GM18502 (cell line): Measurements from ENCODE around the gene CUX1.
A peak's percentile ranks its signal among the peaks of the same experiment; 100 is the strongest.
"Not testable (repeated sequence)": the region's sequence is repeated elsewhere in the genome, so short reads cannot be mapped to it uniquely, and the experiment has no call there.

Experiments used
- ATAC-seq: cut with Tn5 transposase; IDR thresholded peaks from one replicate; pipeline ENCODE4 v1.9.1; 2021; ENCODE audit warnings: mild to moderate bottlenecking; ENCODE audit not compliant: unreplicated experiment, poor library complexity

Gene CUX1

GRCh38 chr7:101792051-101792681 is 25.3 kb upstream of the CUX1 start:
- ATAC-seq: no peak

DNA sequence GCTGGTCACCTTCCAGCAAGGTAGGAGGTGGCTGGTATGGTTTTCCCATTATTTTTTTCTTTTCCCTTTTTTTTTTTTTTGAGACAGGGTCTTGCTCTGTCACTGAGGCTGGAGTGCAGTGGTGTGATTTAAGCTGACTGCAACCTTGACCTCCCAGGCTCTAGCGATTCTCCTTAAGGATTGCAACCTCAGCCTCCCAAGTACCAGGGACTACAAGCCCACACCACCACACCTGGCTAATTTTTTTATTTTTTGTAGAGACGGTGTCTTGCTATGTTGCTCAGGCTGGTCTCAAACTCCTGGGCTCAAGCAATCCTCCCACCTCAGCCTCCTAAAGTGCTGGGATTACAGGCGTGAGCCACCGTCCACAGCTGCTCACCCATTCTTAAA is 24.7 kb upstream of the CUX1 start:
- not testable (repeated sequence) for ATAC-seq

DNA sequence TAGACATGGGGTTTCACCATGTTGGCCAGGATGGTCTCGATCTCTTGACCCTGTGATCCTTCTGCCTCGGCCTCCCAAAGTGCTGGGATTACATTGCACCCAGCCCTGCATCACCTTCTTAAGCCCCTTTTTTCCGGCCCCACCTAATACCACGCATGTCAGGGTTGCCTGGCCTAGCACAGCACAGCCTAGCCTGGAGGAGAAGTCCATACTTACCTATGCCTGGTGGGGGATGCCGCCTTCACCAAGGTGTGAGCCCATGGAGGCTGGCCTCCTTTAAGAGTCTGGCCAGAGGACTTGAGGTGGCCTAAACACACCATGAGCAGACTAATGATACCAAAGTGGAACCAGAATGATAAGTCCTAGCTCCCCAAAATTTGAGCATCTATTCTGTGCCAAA is 22.0 kb upstream of the CUX1 start:
- ATAC-seq: no peak

DNA sequence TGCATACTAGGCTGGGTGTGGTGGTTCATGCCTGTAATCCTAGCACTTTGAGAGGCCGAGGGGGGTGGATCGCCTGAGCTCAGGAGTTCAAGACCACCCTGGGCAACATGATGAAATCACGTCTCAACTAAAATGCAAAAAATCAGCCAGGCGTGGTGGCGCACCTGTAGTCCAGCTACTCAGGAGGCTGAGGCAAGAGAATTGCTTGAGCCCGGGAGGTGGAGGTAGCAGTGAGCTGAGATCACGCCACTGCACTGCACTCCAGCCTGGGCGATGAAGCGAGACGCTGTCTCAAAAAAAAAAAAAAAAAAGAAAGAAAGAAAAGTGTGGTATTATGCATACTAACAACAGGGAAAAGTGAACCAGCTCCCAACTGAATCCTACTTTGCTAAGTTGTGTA is 19.3 kb upstream of the CUX1 start:
- ATAC-seq: not testable (repeated sequence)

DNA sequence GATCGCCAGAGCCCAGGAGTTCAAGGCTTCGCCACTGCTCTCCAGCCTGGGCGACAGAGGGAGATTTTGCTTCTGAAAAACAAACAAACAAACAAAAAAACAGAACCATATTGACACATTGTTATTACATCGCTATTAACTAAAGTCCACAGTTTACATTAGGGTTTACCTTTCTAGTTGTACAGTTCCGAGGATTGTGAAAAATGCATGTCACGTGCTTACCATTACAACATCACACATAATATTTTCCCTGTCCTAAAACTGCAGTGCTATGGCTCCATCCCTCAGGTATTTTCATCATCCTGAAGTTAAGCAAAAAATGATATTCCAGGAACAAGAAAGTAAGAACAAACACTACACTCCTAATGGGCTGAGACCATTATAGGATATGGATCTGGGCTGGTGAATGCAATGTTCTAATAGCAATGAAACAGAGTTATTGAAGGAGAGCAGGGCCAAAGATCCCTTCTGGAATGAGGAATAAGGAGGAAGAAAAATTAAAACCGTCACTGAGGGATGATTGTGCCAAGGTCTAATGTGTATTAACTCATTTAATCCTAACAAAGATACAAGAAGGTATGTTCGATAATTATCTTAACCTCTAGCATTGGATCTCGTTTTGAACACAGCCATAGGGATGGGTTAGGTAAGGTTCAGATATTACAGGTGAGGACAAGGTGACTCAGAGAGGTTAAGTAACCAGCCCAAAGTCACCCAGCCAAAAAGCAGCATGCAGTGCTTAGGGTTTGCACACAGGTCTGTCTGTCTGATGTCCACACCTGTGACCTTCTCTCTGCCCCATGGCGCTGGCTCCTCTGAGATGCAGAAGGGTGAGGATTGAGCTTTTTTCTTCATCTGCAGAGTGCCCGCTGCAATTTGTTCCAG is 14.0 kb upstream of the CUX1 start:
- no peak for ATAC-seq

DNA sequence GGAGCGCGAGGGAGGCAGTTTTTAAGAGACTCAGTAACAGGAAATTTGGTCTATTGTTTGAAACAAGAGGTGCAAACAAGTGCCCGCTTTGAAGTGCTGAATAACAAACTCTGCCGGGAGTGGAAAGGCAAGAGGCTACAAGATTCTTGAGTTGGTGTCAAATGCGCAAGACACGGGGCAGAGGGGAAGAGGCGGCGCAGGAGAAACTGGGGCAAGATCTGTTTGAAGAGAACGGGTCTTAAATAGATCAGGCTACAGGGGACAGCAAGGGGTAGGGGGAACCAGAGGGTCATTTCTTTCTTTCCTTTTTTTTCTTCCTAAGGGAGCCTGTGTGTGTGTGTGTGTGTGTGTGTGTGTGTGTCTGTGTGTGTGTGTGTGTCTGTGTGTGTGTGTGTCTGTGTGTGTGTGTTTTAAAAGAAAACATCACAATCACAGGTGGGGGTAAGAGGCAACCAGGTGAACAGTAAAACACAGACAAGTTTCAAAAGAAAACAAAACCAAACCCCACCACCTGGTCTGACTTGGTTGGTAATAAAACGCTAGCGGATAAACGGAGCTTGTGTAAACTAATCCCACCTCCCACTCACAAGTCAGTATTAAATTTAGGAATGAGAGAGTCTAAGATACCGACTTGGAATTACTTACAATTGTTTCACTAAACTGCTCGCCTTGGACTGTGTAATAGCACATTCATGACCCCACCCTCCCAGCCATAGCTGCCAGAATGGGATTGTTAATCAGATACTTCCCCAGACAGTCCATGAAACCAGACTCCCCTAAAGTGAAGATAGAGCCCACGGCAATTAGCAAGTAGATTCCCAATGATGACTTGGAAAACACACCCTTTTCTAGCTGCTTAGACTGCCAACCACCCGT is 13.1 kb upstream of the CUX1 start:
- ATAC-seq: no peak

DNA sequence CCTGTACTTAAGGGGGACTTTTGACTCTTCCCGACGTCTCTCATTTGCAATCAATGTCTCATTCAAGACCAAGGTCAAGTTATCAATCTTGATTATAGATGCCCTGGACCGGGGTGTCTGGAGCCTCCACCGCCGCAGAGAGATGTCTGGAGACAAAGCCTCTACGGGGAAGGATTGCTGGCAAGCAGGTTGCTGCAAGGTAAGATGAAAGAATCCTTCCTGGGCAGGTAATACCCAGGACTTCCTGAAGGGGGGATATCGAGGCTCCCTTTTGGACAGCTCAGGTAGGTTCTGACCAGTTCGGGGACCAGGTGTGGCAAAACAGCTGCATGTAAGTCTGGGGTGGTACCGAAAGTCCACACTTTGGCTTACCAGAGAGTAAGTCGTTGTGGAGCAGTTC is 12.5 kb upstream of the CUX1 start:
- ATAC-seq: no peak

DNA sequence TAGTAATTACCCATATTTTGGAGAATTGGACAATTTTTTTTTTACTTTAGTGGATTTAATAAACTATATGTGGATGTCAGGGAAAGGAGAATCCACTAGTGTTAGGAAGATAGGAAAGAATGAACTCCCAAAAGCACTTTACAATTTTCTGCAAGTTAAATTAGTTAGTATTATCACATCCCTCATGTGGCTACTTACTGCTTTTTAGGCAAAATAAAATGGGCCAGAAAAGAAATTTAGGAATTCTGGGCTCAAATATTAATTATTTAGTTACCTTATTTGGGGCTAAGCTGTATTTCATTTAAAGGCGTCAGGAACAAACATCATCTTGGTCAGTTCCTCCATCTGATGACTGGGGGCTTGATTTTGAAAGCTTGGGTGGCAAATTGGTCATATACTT is 4.8 kb upstream of the CUX1 start:
- ATAC-seq: no peak

DNA sequence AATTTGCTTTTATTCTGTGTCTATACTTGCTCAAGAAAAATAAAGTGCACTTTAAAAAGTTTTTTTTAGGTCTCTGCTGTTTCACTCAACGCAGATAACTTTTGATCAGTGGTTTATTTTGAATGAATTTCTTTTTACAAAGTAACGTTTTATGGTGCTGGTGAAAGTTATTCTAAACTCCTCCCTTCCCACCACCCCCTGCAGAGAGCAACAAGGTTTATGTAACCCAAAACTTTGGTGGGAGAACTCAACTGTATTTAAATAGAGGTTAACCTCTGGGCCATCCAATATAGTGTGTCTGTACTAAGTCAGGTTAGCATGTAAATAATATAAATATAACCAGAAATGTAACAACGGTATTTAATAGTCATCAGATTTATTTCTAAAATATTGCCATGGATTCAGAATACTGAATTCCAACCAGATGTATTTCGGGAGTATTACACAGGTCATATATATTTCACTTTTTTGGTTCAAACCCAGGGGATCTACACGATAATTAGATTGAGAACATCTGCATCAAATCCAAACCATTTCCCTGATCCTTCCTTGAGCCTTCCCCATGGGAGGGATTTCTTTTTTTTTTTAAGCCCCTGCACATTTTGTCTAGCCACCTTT is 3.9 kb upstream of the CUX1 start:
- ATAC-seq: no peak

DNA sequence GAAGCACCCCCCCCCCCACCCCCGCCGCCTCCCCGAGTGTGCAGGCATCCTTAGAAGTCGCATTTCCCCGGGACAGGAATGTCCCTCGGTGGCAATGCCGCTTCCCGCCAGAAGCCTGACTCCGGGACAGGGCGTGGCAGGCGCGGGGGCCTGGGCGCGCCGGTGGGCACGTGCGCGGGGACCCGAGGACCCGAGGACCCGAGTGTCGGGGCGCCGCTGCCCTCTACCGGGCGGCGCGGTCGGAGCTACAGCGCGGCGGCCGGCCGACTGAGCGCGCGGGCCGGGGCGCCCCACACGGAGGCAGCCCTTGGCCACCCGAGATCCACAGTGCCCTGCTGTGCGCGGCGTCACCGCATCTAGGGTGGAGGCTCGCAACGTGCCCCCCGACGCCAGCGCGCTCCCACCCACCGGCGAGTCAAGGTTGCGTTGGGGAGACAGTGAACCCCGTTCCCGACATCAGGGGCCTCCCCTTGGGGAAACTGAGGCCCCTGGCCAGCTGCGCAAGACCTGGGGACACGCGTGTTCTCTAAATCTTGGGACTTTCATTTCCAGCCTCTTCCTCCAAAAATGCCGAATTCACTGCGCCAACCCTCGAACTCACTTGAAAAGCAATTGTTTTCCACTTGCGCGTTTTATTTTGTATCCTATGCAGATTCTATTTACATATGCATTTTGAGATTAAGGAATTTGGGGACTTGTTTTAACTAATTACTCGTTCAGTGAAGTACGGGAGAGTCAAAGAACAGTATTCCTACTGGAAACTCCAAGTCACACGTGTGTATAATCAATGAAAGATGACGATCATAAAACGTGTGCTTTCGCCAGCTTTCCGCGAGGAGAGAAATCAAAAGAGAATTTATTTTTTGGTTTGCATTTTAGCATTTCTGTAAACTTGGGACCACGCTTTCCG is 3.1 kb upstream of the CUX1 start:
- ATAC-seq: no peak

- ATAC-seq: peak; percentile 42
These were observed 2.2 kb upstream of the CUX1 start for GRCh38 chr7:101814991-101815825.

DNA sequence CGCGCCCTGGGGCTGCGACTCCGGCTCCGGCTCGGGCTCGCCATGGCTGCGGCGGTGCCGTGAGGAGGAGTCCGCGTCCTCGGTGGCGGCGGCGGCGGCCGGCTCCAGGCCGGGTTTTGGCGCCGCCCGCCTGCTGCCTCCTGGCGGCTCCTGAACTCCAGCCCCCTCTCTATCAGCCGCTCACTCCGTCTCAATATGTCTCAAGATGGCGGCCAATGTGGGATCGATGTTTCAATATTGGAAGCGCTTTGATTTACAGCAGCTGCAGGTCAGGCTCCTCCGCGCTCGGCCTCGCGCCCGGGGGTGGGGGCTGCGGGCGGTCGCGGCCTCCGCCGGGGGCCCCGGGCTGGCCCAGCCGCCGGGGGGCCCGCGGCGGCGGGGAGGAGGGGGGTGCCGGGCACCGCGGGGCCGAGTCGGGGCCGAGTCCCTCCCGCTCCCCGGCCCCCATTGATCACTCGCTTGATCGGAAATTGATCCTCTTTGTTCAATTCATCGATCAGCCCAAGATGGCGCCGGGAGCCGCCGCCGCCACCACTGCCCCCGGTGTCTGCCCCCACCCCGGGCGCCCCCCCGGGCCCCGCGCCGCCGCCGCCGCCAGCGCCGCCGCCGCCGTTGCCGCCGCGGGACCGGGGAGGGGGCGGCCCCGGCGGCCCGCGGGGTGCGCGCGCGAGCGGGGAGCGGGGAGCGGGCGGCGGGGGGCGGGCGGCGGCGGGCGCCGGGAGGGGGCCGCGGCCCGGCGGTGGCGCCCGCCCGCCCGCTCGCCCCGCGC is 1.4 kb upstream of the CUX1 start:
- ATAC-seq: peak; percentile 70

DNA sequence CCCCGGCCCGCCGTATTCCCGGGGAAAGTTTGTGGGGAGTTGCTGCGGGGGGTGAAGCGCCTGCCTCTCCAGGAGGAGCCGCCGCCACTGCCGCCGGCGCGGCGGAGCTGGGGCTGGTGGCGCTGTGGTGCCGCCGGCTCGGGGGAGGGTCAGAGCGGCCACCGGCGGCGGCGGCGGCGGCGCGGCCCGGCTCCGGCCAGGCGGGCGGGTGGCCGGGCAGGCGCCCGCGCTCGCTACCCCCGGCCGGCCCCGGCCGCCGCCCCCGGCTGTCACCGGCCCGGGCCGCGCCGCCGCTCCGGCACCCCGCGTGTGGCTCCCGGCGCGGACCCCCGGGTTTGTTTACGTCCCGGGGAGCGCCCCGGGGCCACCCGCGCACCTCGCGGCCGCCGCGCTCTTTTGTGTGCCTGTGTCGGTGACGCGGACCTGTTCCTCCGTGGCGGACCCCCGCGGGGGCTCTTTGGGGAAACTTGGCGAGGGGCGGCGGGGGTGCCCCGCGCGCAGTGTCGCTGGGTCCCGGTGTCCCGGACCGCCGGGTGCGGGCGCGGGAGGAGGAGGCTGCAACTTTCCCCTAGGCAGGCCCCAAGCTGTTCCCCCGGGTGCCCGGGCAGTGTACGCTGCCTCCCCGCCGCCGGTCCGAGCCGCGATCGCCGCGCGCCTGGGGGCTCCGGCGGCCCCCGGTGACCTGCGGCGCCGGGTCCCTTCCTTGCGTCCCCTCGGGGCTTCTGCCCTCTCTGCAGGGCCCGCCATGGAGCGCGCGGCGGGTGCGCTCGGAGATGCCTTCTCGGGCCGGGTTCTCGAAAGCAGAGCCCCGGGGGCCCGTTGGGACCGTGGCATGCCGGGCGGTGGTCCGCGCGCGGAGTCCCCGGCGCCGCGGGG is 593 bp upstream of the CUX1 start:
- peak; percentile 15 for ATAC-seq

DNA sequence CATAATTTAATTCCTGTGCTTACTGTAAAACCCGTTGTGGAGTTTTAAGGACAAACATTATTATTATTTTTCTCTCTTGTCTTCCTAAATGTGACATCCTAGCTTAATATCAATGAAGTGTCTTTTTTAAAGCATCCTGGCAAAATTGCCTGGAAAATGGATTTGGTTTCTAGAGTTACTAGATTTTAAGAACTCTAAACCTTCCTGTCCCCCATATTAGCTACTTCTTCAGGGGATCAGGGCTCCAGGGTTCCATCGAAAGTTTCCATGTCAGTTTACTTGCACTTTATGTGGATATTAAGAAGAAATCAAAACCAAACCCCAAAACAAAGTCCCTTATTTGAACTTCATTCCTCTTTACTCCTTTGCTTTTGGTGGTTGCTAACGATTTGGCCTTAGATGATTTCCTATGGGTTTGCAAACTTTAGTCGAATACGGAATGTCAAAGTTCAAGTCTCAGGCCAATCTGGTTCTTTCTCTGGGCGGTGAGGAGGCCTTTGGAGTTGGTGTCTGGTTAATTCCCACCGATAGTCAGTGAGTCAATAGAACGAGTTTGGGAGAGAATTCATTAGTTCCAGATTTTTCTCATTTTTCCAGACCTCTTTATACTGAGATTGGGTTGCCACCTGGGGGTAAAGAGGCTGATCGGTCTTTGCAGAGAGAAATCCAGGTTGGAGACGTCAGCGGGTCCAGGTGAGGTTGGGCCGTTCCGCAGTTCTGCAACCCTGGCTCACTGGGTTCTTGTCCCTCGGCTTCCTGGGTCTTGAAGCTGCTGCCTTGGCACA is 1.1 kb downstream of the CUX1 start:
- ATAC-seq: no peak

GRCh38 chr7:101819183-101819582 is 1.8 kb downstream of the CUX1 start:
- no peak for ATAC-seq

DNA sequence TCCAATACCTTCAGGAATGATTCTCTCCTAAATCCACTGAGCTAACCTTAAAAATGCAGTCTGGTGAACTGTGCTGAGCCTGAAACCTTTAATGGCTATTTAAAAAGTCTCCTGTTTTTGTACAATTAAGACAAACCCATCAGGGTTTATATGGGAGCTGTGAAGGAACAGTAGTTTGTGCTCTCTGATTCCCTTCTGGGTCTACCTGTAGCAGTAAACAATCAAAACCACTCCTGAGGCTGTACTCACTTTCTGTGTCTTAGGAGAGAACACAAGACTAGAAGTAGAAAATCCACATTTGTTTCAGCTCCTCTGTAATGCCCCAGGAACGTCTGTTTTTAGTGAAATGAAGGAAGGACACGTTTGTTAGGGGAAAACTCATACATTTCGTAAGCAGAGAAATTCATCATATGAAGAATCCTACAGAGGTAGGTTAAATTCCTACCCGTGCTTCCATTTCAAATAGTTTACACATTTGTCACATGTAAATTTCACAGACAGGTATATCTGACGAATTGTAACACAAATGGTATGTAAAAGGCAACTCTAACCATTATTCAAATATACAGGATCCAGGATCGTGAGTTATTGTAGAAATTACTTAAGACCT is 2.6 kb downstream of the CUX1 start:
- no peak for ATAC-seq
